GM11168 (cell line): ENCODE results near the gene CAMK1G.

Source experiments
- in situ Hi-C: fragments of 300-500 bp; cut with MboI; formaldehyde crosslinking; loops from one replicate; pipeline ENCODE4 v1.12.0; 2022; ENCODE audit warnings: low sequenced_read_pairs; ENCODE audit not compliant: unreplicated experiment

The CAMK1G gene

DNA sequence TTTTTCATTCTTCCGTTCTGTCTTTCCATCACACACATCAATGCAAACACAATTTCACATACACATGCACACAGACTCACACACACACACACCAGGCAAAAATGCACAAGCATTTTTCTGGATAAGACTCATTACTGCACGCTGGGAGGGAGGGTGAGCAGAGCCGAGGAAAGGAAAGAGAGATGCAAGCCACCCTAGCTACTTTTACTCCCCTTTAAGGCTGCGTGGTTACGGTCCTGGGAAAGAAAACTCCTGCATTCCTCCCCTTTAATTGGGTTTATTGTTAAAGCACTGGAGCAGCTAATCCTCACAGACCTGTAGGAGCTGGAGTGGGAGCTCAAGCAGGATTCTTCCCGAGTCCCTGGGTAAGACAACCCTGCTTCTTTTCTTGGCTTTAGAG, at the start of gene CAMK1G:
CAMK1G (plus strand) TSS at position 307 of the 400 bp plus-strand sequence. CDS start 11,270 bp downstream, outside the sequence.
- in situ Hi-C loops, result no loop called here

DNA sequence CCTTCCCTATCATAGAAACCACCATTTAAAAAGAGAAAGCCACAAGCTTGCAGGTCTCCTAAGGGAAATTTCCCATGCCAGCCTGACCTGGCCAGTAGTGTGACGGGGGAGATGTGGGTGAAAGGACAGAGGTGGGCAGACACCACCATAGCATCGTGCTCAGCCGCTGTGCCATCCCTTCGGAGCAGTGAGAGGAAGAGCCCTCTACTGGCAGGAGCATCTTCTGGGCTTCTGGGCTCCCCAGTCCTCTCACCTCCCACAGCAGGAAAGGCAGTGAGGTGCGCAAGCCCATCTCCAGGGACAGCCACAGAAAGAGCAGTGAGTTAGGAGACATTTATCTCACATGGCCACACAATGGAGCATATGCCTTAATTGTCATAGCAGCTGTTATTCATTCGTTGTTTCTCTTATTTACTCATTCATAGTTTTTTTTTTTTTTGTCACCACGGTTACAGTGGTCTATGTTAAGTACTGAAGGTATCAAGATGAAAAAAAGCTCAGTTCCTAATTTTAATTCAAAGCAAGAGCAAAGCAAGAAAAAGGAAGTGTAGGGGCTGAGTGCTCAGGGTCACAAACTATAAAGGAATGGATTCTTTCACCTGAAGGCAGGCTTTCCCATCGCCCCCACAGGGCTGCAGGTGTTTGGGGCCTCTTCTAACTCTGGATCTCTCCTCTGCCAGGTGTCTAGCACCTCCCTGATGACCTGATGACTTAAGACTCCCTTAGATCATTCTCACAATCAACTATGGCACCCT, 48.8 kb upstream of the CAMK1G start:
- in situ Hi-C loops, result no loop called here

DNA sequence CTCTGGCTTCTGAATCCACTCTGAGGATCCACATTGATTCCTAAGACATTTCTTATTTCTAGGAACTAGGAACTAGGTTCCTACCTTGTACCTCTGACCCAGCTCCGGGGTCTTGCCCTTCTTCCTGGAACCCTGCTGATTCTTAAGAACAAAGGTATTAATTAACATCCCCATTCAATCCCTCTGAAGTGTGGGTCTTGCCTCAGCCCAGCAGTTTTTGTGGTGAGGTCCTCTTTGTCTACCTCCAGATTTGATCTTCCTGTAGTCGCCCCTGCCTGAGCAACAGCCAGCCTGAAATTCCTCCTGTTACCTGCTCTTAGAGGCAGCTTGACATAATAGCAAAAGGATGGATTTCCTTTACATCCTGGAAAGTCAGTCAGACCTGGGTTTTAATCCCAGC, 46.7 kb upstream of the CAMK1G start:
- in situ Hi-C loops, result no loop called here

DNA sequence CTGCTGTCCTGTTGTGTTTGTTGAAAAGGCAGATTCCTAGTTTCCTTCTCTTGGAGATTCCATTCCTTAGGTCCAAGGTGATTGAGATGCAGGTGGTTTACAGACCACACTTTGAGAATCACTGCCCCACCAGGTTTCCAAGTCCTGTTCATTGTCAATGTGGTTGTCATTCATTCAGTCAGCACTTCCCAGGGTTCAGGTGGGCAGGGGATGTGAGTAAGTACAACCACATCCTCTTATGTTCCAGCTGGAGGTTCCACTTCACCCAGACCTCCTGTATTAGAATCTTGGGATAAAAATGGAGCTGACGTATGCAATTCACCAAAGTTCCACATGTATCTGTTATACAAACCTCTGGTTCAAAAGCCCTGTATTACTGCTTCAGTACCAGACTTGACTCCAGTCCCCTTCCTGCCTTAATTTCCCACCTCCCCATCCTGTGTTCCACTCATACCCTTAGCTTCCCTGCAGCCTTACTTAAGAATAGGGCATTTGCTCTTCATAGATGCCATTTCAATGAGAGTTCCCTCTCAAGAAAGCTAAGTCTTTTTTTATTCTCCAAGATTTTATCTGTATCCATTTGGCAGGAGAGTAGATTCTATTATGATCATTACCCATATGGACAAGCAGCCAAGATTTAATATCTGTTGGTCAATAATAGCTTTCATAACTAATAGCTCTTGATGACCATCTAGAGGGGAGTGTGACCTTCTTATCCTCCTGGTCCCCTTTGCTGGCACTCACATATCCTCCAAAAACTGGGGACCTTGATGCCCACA, 46.0 kb upstream of the CAMK1G start:
- in situ Hi-C loops, result no loop called here

DNA sequence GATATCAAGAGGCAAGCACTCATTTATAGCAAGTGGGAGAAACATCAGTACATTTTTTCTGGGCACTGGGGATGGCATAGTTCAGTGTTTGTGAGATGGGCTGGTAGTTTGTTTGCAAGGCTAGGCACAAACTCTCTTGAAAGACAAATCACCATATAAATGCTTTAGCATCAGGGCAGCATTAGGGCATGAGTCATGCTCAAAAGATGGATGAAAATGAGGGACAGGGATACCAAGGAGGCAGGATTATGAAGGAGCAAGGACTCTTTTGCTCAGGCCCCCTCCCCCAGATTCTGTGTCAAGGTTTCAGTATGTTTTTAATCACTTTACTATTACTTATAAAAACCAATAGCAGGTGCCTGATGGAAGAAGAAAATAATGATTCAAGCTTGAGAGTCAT, 43.9 kb upstream of the CAMK1G start:
- in situ Hi-C loops, result no loop called here

DNA sequence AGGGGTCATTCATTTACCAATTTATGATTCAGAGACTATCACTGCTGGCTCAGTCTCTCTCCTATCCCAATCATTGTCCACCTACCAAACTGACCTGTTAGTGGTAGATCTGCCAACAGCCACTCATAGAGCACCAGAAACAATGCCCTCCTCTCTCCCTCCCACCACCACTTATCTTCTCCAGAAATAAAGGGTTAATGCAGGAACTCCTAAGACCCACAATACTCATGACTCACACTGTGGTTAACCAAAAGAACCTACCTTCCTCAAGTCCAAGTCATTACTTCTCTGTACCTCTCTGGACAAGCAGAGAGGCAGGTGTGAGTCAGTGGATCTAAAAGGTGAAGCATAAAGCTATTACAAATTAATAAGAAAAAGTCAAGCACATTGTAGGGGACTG, 40.9 kb upstream of the CAMK1G start:
- in situ Hi-C loops, result no loop called here

DNA sequence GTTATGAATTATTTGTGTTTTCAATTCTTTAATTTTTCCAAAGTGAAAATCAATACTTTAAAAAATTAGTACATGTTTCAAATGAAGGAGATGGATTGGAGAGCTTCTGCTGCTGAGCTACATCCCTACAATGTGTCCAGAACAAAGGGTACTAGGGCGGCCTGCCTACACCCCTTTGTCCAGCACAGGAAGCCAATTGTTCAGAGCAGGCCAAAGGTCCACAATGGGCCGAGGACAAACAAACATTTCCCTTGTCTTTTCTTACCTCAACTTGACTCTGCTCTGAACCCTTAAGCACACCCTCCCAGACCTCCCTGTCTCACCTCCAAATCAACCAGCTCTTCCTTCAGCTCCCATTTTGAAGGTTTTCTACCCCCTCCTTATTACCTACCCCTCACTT, 39.4 kb upstream of the CAMK1G start:
- in situ Hi-C loops, result no loop called here

DNA sequence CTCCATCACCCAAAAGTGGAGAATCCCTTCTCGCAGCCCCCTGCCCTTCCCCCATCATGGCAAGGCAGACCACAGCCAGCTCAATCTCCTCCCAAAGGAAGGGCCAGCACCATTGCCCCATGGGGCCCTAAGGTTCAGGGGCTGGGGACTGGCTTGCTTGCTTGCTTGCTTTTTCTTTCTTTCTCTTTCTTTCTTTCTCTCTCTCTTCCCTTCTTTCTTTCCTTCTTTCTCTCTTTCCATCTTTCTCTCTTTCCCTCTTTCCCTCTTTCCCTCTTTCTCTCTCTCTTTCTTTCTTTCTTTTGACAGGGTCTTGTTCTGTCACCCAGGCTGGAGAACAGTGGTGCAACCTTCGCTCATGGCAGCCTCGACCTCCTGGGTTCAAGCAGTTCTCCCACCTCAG, 38.1 kb upstream of the CAMK1G start:
- in situ Hi-C loops, result no loop called here

DNA sequence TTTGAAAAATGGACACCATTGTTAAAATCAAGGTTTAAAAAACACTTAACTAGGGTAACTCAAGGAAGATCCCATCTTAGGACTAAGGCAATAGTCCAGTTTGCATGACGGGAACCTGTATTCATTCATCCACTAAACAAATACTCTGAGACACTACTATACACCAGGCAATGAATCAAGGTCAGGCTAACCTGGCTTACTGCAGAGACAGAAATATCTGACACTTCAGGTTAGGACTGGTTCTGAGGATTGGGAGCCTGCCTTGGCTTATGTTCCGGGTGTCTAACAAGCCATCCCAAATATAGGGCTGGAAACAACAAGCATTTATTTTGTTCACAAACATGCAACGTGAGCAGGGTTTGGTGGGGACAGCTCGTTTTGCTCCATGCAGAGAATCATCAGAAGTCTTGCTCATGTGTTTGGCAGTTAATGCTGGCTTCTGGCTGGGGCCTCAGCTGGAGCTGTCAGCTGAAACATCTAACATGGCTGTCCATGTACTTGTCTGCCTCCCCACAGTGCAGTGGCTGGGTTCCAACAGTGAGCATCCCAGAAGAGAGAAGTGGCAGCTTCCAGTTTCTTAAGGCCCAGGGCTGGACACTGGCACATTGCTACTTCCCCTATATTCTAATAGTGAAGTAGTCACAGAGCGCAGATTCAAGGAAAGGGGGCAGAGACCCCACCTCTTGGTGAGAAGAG, 37.0 kb upstream of the CAMK1G start:
- in situ Hi-C loops, result no loop called here

DNA sequence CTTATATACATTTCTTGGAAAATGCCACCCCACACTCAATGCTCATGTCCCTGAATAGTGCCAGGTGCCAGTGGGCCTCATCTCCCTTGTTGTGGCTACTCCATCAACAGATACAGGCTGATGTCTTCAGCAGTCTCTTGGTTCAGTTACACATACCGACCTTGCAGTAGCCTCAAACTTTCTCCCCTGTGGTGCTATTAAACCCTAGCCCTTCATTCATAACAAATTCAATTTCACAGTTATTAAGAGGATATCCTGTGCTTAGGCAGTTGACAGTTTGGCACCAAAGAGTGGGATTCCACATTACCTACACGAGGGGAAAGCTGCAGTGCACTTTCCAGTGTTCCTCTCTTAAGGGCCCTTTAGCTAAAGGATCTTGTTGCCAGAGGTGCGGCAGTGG, 35.9 kb upstream of the CAMK1G start:
- in situ Hi-C loops, result no loop called here

DNA sequence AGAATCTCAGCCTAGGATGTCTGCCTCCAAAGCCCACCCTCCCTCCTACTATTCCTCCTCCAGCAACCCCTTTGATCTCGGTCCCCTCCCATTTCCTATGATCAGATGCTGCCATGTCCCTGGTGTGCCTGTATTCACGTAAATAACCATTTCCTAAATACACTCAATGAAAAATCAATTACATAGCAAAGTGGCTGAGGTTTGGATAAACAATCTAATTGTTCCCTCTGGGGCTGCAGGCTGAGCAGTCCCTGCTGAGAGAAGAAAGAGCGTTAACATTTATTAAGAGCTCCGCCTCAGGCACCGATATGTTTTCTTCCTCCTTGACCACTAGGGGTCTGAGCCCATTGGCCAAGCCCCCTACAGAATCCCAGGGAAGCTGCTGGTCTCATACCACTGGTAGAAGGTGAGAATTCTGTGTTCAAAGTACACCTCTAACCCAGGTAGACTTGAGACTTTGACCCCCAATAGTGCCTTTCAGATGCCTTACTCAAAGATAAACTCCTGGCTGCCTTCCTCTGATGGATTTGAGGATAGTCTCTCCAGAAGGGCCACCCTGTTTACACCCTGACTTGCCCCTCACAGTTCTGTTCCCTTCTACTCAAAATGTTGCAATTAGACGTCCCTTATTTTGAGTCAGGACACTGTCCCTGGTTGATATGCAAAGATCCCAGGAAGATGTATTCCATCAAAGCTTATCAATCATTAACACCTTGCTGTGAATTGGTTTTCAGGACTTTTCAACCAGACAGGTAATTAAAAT, 33.9 kb upstream of the CAMK1G start:
- in situ Hi-C loops, result no loop called here

DNA sequence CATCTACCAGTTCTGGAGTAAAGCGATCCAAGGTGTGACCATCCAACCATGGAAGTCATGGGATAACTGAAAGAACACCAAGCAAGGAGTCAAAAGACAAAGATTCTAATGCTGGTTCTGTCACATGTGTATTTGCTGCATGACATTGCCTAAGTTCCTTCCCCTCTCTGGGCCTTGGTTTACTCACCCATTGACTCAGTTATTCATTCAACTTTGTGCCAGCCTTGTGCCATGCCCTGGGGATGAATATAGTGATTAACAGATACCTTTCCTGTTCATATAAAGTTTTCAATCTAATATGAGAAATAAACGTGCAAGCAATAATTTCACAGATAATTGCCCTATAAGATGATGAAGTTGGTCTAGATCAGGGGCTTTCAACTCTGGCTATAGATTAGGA, 33.0 kb upstream of the CAMK1G start:
- in situ Hi-C loops, result no loop called here

DNA sequence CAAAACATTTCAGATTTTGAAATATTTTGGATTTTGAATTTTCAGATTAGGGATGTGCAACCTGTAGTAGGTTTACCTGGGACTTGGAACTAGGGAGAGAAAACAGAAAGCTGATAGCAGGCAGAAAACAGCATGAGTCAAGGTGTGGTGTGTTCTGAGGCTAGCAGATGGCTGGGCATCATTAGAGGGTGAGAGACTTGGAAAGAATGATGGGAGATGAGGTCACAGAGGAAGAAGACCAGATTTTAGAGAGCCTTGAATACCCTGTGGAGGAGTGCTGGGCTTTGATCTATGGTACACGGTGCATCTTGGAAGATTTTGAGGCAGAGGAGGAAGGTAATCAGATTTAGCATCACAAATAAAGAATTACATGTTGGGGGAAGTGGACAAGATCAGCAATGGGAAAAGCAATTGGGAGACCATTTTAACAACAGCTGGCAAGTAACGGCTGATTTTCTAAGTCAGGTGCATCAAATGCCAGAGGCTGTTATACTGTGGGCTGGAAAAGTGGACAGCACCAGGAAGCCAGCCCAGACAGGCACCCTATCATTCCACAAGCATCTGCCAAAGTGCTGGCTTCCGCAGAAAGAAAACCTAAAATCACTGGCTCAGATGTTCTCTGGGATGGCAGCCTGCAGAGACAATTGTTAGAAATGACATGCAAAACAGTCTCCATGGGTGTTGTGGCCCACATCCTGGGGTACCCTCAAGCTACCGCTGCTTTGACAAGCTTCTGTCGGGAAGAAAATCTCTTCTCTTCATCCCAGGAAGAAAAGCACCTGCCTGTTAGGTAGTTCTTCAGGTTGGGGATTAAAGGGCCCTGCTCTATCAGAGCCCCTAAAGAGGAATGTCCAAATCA, 30.9 kb upstream of the CAMK1G start:
- in situ Hi-C loops, result no loop called here

DNA sequence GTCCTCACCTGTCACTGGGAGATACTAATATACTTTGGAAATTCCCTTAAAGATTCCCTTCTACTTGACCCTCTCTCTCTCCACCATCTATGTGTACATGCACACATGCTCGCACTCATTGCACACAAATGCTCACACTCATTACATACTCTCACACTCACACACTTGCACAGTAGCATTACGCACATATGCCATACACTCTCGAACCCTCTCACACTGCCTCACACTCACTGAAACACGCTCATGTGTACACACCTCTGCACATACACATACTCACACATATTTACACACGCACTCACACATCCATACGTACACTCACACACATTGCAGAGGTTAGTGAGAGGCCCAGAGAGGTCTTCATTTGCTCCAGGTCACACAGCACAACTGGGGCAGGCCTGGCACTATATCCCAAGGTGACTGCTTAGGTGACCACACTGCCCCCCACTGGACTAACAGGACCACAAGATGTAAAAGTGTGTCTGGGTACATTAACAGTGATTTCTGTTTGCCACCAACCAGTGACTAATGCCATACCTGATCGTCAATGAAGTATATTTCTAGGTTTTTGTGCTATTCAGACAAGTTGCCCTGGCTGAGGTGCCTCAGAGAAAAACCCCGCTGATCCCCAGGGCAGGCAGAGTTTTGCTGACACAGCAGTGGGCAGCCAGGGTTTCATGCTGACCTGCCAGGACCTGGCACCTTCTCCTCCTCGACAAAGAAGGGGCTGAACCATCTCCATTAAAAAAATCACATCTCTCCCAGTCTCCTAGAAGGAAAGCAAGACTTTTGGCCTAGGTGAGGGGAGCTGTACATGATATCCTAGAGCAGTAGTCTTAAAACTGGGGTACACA, 28.5 kb upstream of the CAMK1G start:
- in situ Hi-C loops, result no loop called here

DNA sequence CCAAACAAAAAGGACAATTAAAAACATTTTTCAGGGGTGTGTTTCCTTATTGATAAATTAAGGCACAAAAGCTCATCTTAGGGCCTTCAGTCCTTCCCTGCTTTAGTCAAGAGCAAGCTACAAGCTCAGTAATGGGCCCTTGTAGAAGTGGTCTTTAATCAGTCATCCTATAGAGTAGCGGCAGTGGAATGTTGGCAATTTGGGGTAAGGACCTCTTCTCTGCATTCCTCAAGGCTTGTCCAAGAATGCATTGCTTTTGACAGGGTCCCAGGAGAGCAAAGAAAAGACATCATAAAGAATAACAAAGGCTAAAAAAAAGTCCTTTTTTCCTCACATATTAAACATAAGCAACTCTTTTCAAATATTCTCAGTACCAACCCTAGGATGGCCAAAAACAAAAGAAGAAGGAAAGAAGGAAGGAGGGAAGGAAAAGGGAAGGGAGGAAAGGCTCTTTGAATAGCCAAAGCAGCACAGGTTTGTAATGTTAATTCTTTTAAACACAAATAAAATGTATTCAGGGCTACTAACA, 27.3 kb upstream of the CAMK1G start:
- in situ Hi-C loops, result no loop called here

DNA sequence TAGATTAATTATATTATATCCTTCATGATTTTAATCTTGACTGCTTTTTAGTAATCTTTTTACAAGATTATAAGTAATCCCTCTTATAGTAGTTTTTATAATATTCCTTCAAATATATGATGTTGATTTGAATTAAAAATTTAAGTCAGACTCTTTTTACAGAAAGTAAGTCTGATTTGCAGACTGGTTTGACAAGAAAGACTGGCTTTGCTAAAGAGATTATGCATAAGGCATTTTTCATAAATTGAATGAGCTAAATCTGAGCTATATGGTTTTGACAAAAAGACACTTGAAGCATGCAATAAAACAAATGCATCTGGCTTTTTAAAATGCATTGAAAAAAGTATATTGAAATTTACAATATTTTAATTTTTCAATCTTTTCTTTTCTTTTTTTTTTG, 26.3 kb upstream of the CAMK1G start:
- in situ Hi-C loops, result no loop called here

DNA sequence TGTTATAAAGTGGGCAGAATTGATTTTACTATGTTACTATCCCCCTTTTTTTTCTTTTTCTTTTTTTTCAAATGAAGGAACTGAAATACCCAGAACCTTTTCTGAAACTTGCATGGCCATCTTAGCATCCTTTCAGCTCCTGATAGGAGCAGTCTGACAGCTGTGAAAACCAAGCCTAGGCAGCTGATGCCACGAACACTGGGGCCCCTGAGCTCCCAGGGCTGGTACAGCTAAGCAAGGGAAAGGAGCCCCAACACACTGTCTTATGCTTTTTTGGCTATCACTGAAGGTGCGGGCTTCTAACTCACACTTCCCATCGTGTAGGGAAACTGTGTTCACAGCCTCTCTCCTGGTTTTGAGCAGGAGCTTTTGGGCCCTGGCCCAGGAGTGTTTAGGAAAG, 23.0 kb upstream of the CAMK1G start:
- in situ Hi-C loops, result no loop called here

DNA sequence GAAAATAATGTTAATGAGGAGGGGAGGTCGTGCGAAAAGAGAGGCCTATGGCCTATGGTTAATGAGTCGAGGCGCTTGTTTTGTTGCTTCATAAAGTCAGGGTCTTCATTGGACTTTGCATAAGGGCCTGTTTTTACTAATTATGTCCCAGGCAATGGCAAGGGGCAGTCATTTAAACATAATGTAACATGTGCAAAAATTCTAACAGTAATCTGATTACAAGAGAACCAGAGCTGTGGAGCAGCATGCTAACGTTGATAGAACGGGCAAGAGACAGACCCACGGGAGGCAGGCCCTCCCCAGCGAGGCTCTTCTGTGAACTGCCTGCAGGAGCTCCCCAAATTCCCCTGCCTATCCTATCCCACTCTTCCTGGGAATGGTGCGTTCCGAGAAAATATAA, 22.6 kb upstream of the CAMK1G start:
- in situ Hi-C loops, result no loop called here
